Measurements from ENCODE around the gene QPCTL. TPM values are rescaled to one million over a fixed set of nuclear protein-coding genes. Genes with fewer than 3 reads are reported as not detected.

Gene QPCTL
- total and polyA plus RNA-seq, 9 of the 15 experiments (the other 6 are each of a cell fraction or from before 2014, with no cell fraction given), result 0.99 to 31.3 (median 12.7) TPM

DNA sequence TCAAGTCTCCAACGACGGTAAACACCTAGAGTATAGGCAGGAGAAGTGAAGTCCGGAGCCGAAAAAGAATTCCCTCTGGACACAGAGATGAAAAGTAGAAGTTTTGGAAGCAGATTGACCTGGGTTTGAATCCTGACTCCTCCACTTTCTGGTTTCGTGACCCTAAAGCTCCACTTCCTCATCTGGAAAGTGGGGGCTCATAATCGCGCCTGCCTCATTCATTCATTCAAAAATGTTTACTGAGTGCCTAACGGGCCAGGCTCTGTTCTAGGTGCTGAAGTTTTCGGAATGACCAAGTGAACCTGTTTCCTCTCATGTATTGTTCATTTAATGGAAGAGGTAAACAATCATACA, 46.1 kb upstream of the QPCTL start (continued):
- TF ChIP-seq, protein P1, sequence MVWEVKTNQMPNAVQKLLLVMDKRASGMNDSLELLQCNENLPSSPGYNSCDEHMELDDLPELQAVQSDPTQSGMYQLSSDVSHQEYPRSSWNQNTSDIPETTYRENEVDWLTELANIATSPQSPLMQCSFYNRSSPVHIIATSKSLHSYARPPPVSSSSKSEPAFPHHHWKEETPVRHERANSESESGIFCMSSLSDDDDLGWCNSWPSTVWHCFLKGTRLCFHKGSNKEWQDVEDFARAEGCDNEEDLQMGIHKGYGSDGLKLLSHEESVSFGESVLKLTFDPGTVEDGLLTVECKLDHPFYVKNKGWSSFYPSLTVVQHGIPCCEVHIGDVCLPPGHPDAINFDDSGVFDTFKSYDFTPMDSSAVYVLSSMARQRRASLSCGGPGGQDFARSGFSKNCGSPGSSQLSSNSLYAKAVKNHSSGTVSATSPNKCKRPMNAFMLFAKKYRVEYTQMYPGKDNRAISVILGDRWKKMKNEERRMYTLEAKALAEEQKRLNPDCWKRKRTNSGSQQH (CRISPR knock-in tag; IDR thresholded peaks at IDR 0.05), result no peak
- no peak for TF ChIP-seq PHF8 (IDR thresholded peaks at IDR 0.05; ENCODE audit: borderline replicate concordance, low read length)
- no peak for TF ChIP-seq ZNF583 (CRISPR knock-in tag; IDR thresholded peaks at IDR 0.05)
- 0 out of 2 replicates have a peak, but pooled peaks have one; percentile 10 for TF ChIP-seq RNF2 (IDR thresholded peaks at IDR 0.05)
- 0 out of 2 replicates have a peak, but pooled peaks have one; percentile 45 for TF ChIP-seq FOXK1 (CRISPR knock-in tag; IDR thresholded peaks at IDR 0.05; ENCODE audit: borderline replicate concordance)
- TF ChIP-seq, protein P2, sequence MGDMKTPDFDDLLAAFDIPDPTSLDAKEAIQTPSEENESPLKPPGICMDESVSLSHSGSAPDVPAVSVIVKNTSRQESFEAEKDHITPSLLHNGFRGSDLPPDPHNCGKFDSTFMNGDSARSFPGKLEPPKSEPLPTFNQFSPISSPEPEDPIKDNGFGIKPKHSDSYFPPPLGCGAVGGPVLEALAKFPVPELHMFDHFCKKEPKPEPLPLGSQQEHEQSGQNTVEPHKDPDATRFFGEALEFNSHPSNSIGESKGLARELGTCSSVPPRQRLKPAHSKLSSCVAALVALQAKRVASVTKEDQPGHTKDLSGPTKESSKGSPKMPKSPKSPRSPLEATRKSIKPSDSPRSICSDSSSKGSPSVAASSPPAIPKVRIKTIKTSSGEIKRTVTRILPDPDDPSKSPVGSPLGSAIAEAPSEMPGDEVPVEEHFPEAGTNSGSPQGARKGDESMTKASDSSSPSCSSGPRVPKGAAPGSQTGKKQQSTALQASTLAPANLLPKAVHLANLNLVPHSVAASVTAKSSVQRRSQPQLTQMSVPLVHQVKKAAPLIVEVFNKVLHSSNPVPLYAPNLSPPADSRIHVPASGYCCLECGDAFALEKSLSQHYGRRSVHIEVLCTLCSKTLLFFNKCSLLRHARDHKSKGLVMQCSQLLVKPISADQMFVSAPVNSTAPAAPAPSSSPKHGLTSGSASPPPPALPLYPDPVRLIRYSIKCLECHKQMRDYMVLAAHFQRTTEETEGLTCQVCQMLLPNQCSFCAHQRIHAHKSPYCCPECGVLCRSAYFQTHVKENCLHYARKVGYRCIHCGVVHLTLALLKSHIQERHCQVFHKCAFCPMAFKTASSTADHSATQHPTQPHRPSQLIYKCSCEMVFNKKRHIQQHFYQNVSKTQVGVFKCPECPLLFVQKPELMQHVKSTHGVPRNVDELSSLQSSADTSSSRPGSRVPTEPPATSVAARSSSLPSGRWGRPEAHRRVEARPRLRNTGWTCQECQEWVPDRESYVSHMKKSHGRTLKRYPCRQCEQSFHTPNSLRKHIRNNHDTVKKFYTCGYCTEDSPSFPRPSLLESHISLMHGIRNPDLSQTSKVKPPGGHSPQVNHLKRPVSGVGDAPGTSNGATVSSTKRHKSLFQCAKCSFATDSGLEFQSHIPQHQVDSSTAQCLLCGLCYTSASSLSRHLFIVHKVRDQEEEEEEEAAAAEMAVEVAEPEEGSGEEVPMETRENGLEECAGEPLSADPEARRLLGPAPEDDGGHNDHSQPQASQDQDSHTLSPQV (IDR thresholded peaks at IDR 0.05), result no peak
- TF ChIP-seq FOXJ2 (tag; IDR thresholded peaks at IDR 0.05), result no peak
- no peak for TF ChIP-seq MYNN (IDR thresholded peaks at IDR 0.05)
- TF ChIP-seq MYNN (CRISPR knock-in tag; IDR thresholded peaks at IDR 0.05), result no peak
- TF ChIP-seq ZNF830 (CRISPR knock-in tag; IDR thresholded peaks at IDR 0.05), result no peak
- TF ChIP-seq ZNF717 (CRISPR knock-in tag; IDR thresholded peaks at IDR 0.05), result no peak
- TF ChIP-seq KAT7 (CRISPR knock-in tag; IDR thresholded peaks at IDR 0.05; ENCODE audit: borderline replicate concordance), result 0 out of 2 replicates have a peak, but pooled peaks have one; percentile 23
- TF ChIP-seq MCM5 (IDR thresholded peaks at IDR 0.05; ENCODE audit: low read depth), result no peak
- TF ChIP-seq, protein P3, sequence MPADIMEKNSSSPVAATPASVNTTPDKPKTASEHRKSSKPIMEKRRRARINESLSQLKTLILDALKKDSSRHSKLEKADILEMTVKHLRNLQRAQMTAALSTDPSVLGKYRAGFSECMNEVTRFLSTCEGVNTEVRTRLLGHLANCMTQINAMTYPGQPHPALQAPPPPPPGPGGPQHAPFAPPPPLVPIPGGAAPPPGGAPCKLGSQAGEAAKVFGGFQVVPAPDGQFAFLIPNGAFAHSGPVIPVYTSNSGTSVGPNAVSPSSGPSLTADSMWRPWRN (IDR thresholded peaks at IDR 0.05; ENCODE audit: low read depth), result no peak

All from K562 (cell line).